HCT116 (cell line): ENCODE results near the gene NECAB2. TPM values are rescaled to one million over a fixed set of nuclear protein-coding genes. Genes with fewer than 3 reads are reported as not detected.

ENCODE experiments used
- ATAC-seq: fragments of 200-7000 bp; cut with Tn5 transposase; 2 replicates; pipeline ENCODE4 v1.9.1; 2020; ENCODE audit warnings: mild to moderate bottlenecking, moderate library complexity
- BruUV-seq: library from RNA; stranded (reverse); fragments of 400-500 nt; replicated peaks from 2 replicates; lab custom pipeline; 2021; lab: Mats Ljungman, UMichigan
- CTCF ChIA-PET: fragments of 300-600 bp; sonication (Branson Sonifier 250); formaldehyde crosslinking; loops from one replicate; lab custom pipeline; 2021; ENCODE audit warnings: antibody characterized with exemption; lab: Charles Lee
- POLR2A ChIA-PET: fragments of 300-600, 350-600 bp; sonication (Branson Sonifier 250); formaldehyde crosslinking; loops from one replicate; lab custom pipeline; 2021; ENCODE audit warnings: antibody characterized with exemption; lab: Charles Lee
- RAD21 ChIA-PET, 2 experiments: fragments of 300-600 bp; sonication (Branson Sonifier 250); formaldehyde crosslinking; loops; one replicate each; lab custom pipeline; 2023; ENCODE audit warnings: low total read pairs in 2 of 2; ENCODE audit not compliant: uncharacterized antibody in 2 of 2, unreplicated experiment in 2 of 2, low non-redundant PET in 1 of 2; lab: Charles Lee
- DNase-seq: peaks from one replicate; pipeline ENCODE4 v3.0.0-alpha.2; 2010; ENCODE audit warnings: low read depth, low spot score
- H2AFZ ChIP-seq: fragments of 200-600 bp; shearing (Covaris generic), sonication (generic); 2 replicates; pipeline ENCODE4 v1.6.1; 2017; ENCODE audit warnings: low read depth, mixed run types, mixed read lengths, antibody characterized with exemption, low read length; ENCODE audit not compliant: poor library complexity, severe bottlenecking
- H3K27ac ChIP-seq: 2 replicates; pipeline ENCODE4 v1.5.1; 2012; ENCODE audit warnings: low read depth, low read length
- H3K27me3 ChIP-seq: fragments of 200-600 bp; sonication (generic); 2 replicates; pipeline ENCODE4 v1.6.1; 2016; ENCODE audit warnings: mixed run types, low read length, mixed read lengths; ENCODE audit not compliant: insufficient read depth
- H3K36me3 ChIP-seq, 2 experiments: fragments of 200-500 bp in 1 of 2; fragments of 200-600 bp in 1 of 2; sonication (Bioruptor generic) in 1 of 2; sonication (generic) in 1 of 2; 2 replicates each; pipeline versions ENCODE4 v1.5.1 to v1.6.1; 2014 to 2016; ENCODE audit warnings: low read length in 2 of 2, inconsistent platforms in 1 of 2, mixed read lengths in 1 of 2, mixed run types in 1 of 2; ENCODE audit not compliant: insufficient read depth in 2 of 2, control insufficient read depth in 1 of 2
- H3K4me1 ChIP-seq, 2 experiments: fragments of 200-600 bp in 1 of 2; sonication (generic) in 1 of 2; 2 replicates each; pipeline versions ENCODE4 v1.5.1 to v1.6.1; 2012 to 2017; ENCODE audit warnings: low read length in 2 of 2, inconsistent platforms in 1 of 2, mild to moderate bottlenecking in 1 of 2, mixed read lengths in 1 of 2, mixed run types in 1 of 2, moderate library complexity in 1 of 2; ENCODE audit not compliant: insufficient read depth in 2 of 2, control insufficient read depth in 1 of 2
- H3K4me2 ChIP-seq: fragments of 200-600 bp; sonication (generic); 2 replicates; pipeline ENCODE4 v1.6.1; 2017; ENCODE audit warnings: mixed run types, low read length, mixed read lengths
- H3K4me3 ChIP-seq, 2 experiments: fragments of 200-600 bp in 1 of 2; sonication (generic) in 1 of 2; replicated peaks in 1 of 2; 2 replicates each; pipeline ENCODE4 v1.5.1; 2011 to 2016; ENCODE audit warnings: low read length in 2 of 2, control low read depth in 1 of 2, low read depth in 1 of 2, mild to moderate bottlenecking in 1 of 2, mixed read lengths in 1 of 2, mixed run types in 1 of 2
- H3K79me2 ChIP-seq: fragments of 200-600 bp; sonication (generic); 2 replicates; pipeline ENCODE4 v1.6.1; 2017; ENCODE audit warnings: mild to moderate bottlenecking, mixed run types, low read length, moderate library complexity, mixed read lengths; ENCODE audit not compliant: insufficient read depth
- H3K9ac ChIP-seq: fragments of 200-600 bp; sonication (generic); 2 replicates; pipeline ENCODE4 v1.6.1; 2016; ENCODE audit warnings: low read length, mixed read lengths
- H3K9me2 ChIP-seq: fragments of 200-600 bp; sonication (generic), shearing (Covaris generic); 2 replicates; pipeline ENCODE4 v1.6.1; 2017; ENCODE audit warnings: mixed run types, mild to moderate bottlenecking, moderate library complexity; ENCODE audit not compliant: insufficient read depth
- H3K9me3 ChIP-seq, 2 experiments: fragments of 200-500 bp in 1 of 2; fragments of 200-600 bp in 1 of 2; sonication (Bioruptor generic) in 1 of 2; sonication (generic) in 1 of 2; 2 replicates each; pipeline ENCODE4 v1.6.1; 2014 to 2017; ENCODE audit warnings: low read length in 2 of 2, mixed read lengths in 2 of 2, inconsistent platforms in 1 of 2, low read depth in 1 of 2, mild to moderate bottlenecking in 1 of 2, mixed run types in 1 of 2, moderate library complexity in 1 of 2; ENCODE audit not compliant: control insufficient read depth in 1 of 2, insufficient read depth in 1 of 2
- H4K20me1 ChIP-seq: fragments of 200-600 bp; sonication (generic), shearing (Covaris generic); 2 replicates; pipeline ENCODE4 v1.6.1; 2017; ENCODE audit warnings: mixed run types, mild to moderate bottlenecking, moderate library complexity; ENCODE audit not compliant: insufficient read depth
- CBX3 ChIP-seq: IDR thresholded peaks from 2 replicates; pipeline ENCODE4 v1.6.1; 2012; ENCODE audit warnings: low read depth
- EGR1 ChIP-seq: IDR thresholded peaks from 2 replicates; pipeline ENCODE4 v1.6.1; 2012; ENCODE audit warnings: low read depth
- EZH2 ChIP-seq: fragments of 200-600 bp; sonication (generic); IDR thresholded peaks from 2 replicates; pipeline ENCODE4 v1.6.1; 2017; ENCODE audit warnings: antibody characterized with exemption, mixed run types
- JUND ChIP-seq: IDR thresholded peaks from 2 replicates; pipeline ENCODE4 v1.6.1; 2012
- MAX ChIP-seq: IDR thresholded peaks from 2 replicates; pipeline ENCODE4 v1.6.1; 2012
- POLR2AphosphoS5 ChIP-seq: IDR thresholded peaks from 2 replicates; pipeline ENCODE4 v1.6.1; 2011; ENCODE audit warnings: mild to moderate bottlenecking, low read depth, low read length, moderate library complexity
- REST ChIP-seq: IDR thresholded peaks from 2 replicates; pipeline ENCODE4 v1.6.1; 2012; ENCODE audit warnings: low read depth
- SRF ChIP-seq: IDR thresholded peaks from 2 replicates; pipeline ENCODE4 v1.6.1; 2012; ENCODE audit warnings: low read depth
- TCF7L2 ChIP-seq: IDR thresholded peaks from 2 replicates; pipeline ENCODE4 v1.7.0; 2011; ENCODE audit warnings: borderline replicate concordance, inconsistent platforms; ENCODE audit not compliant: insufficient read depth, insufficient read length; ENCODE audit errors: extremely low read depth
- YY1 ChIP-seq: IDR thresholded peaks from 2 replicates; pipeline ENCODE4 v1.6.1; 2011; ENCODE audit warnings: low read length, low read depth, moderate library complexity, mild to moderate bottlenecking; ENCODE audit not compliant: insufficient replicate concordance; ENCODE audit errors: extremely low read depth
- ZBTB33 ChIP-seq: IDR thresholded peaks from 2 replicates; pipeline ENCODE4 v1.6.1; 2011; ENCODE audit warnings: mild to moderate bottlenecking, low read length, moderate library complexity; ENCODE audit not compliant: insufficient replicate concordance; ENCODE audit errors: extremely low read depth
- intact Hi-C: fragments of 100-400 bp; cut with micrococcal nuclease; formaldehyde crosslinking; loops from 2 replicates; pipeline ENCODE4 v1.10.0; 2022
- total RNA-seq: library from RNA; stranded (reverse); gene quantifications from one replicate; pipeline ENCODE4 v1.2.1, GENCODE V29; 2021; ENCODE audit not compliant: unreplicated experiment

NECAB2 gene
- total RNA-seq, 1 experiment from 2014 or later, result 0.61 TPM

GRCh38 chr16:84038469-84038868 lies 70.4 kb downstream of the NECAB2 start:
- H3K27ac ChIP-seq, result no peak overlapping the region
- H3K9me2 ChIP-seq, result no peaks in the 10 kb centered on the region
- no peaks in the 10 kb centered on the region for H3K79me2 ChIP-seq
- intact Hi-C loops, result loop anchor here (1.0 kb wide), 1 partner anchor 44 kb away; no protein-coding TSS in a partner anchor
- ChIA-PET RAD21 (no interaction called here), CTCF (no interaction called here), POLR2A (no interaction called here)
- H2AFZ ChIP-seq, result no peak overlapping the region
- no TSS peak for BruUV-seq
- no peaks in the 10 kb centered on the region for H3K36me3 ChIP-seq
- ATAC-seq, result no peak
- H3K27me3 ChIP-seq, result no peaks in the 10 kb centered on the region; the same call in 1 of the 2 replicates
- H3K4me1 ChIP-seq, result peaks cover under 1 to 5% of the 10 kb centered on the region in 2 experiments; a peak in 1 of 4 replicates
- no peak overlapping the region for H3K4me2 ChIP-seq
- TF ChIP-seq EGR1, result no peak
- TF ChIP-seq, all 23 proteins: peak for 0
- Histone ChIP-seq H3K4me3 (no peak overlapping the region), H3K9me3 (peaks cover 0 to 5% of the 10 kb centered on the region in 2 experiments; a peak in 1 of 4 replicates), H4K20me1 (no peaks in the 10 kb centered on the region), H3K9ac (no peak overlapping the region)
- no peak for DNase-seq

- Histone ChIP-seq H2AFZ (no peak overlapping the region), H3K27me3 (no peaks in the 10 kb centered on the region; the same call in 1 of the 2 replicates), H3K9me3 (peaks cover 0 to 5% of the 10 kb centered on the region in 2 experiments; a peak in 1 of 4 replicates), H3K36me3 (no peaks in the 10 kb centered on the region), H3K4me3 (no peak overlapping the region), H3K9ac (no peak overlapping the region)
- DNase-seq, result no peak
- intact Hi-C loops, result no loop called here
- TF ChIP-seq MAX, result no peak
- no peak for TF ChIP-seq TCF7L2
- no peak for TF ChIP-seq YY1
- no peak for TF ChIP-seq REST
- no peak for TF ChIP-seq POLR2AphosphoS5
- no peak for TF ChIP-seq SRF
- TF ChIP-seq JUND, result no peak
- no peak for TF ChIP-seq ZBTB33
- no peak for TF ChIP-seq EZH2
- TF ChIP-seq CBX3, result no peak
- TF ChIP-seq, all 23 proteins: peak for 0
- no peak for ATAC-seq
- no TSS peak for BruUV-seq
- Histone ChIP-seq H3K79me2 (no peaks in the 10 kb centered on the region), H3K4me2 (no peak overlapping the region), H3K9me2 (no peaks in the 10 kb centered on the region), H3K27ac (no peak overlapping the region), H4K20me1 (no peaks in the 10 kb centered on the region), H3K4me1 (peaks cover 2 to 5% of the 10 kb centered on the region in 2 experiments; a peak in 1 of 4 replicates)
- RAD21 ChIA-PET, result no interaction called here
- POLR2A ChIA-PET, result no interaction called here
- CTCF ChIA-PET, result no interaction called here
These were observed 71.7 kb downstream of the NECAB2 start for GRCh38 chr16:84039696-84040095.
